DMS79 treated with DMSO at 0.1 percent for 48 hours (cell line): ENCODE measurements around the gene UBR2.

Source experiments
- DNase-seq: peaks from one replicate; lab custom pipeline; 2025; lab: John Stamatoyannopoulos, UW

The UBR2 gene

GRCh38 chr6:42727627-42728026, 163.8 kb downstream of the UBR2 start:
- DNase-seq, result no peak

DNA sequence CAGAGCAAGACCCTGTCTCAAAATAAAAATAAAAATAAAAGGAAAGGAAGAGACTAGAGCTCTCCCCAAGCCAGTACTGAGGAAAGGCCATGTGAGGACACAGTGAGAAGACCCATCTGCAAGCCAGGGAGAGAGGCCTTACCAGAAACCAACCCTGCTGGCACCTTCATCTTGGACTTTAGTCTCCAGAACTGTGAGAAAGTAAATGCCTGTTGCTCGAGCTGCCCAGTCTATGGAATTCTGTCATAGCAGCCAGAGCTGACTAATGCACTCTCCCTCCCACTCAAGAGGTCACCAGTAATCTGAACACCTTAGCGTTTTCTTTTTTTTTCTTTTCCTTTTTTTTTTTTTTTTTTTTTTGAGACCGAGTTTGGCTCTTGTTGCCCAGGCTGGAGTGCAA, 165.9 kb downstream of the UBR2 start:
- DNase-seq, result no peak

- peak; percentile 53 for DNase-seq
Measured at GRCh38 chr6:42733867-42734481, 170.1 kb downstream of the UBR2 start.

GRCh38 chr6:42735976-42736375, 172.1 kb downstream of the UBR2 start:
- no peak for DNase-seq

- DNase-seq, result no peak
Measured at GRCh38 chr6:42740725-42741124, 176.9 kb downstream of the UBR2 start.

DNA sequence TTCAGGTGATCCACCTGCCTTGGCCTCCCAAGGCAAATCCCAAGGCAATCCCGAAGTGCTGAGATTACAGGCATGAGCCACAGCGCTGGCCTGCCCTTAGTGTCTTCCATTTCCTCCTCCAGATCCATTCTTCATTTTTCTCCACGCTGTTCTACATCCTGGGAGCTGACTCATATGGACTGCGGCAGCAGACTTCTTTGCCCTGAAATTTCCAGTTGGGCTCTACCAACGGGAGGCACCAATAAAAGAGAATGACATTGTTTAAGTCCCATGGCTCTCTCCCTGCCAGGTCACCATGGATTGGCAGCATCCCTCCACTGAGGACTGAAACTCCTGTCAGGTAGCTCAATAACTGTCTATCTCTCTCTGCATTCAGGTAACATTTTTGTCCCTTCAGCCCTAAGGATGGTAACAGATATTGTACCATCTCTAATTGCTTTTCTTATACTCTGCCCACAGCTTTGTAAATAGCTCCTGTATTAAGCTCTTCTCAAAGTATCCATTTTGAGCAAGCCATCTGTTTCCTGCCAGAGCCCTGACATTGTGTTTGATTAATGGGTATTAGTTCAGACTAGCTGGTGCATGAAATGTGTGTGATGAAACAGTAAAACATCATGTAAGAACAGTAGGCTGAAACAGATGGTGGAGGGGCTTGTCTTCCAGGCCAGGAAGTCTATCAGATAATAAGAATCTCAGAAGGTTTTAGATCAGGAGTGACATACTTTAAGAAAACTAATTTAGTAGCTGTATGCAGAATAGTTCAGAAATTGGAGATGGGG, 178.5 kb downstream of the UBR2 start:
- DNase-seq, result peak; percentile 8
